GM12892 (cell line): ENCODE measurements around the gene SERINC3.

ENCODE experiments used
- POLR2A ChIP-seq: IDR thresholded peaks from 2 replicates; pipeline ENCODE4 v1.6.1; 2011; ENCODE audit warnings: low read depth, low read length, control low read depth
- POLR2AphosphoS5 ChIP-seq: IDR thresholded peaks from 2 replicates; pipeline ENCODE4 v1.6.1; 2011; ENCODE audit warnings: low read depth, low read length, control low read depth
- TAF1 ChIP-seq: IDR thresholded peaks from 2 replicates; pipeline ENCODE4 v1.6.1; 2011; ENCODE audit warnings: low read depth, mild to moderate bottlenecking, control low read depth, low read length, borderline replicate concordance

DNA sequence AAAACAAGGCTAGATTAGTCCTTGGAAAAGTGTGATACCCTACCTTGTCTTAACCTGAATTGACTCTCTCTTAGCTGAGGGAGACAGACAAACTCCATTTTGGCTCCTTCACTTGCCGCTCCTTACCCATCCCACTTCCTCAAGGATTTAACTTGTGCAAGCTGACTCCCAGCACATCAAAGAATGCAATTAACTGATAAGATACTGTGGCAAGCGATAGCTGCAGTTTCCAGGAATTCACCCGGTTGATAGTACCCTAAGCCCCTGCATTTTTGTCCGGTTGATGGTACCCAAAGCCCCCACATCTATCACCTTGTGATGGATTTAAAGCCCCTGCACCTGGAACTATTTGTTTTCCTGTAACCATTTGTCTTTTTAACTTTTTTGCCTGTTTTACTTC lies 1.9 kb upstream of the SERINC3 start:
- TF ChIP-seq POLR2AphosphoS5 (no peak), POLR2A (no peak), TAF1 (no peak)
